Left lobe of liver (tissue), 2 donors: ENCODE measurements around the gene MBD3L3. TPM values are rescaled to one million over a fixed set of nuclear protein-coding genes. Genes with fewer than 3 reads are reported as not detected.
"Not testable (repeated sequence)": the region's sequence is repeated elsewhere in the genome, so short reads cannot be mapped to it uniquely, and the experiment has no call there.

Experiments
- ATAC-seq: fragments of 200-7000 bp; cut with Tn5 transposase; one replicate; pipeline ENCODE4 v1.9.1; 2020; ENCODE audit warnings: mild to moderate bottlenecking, moderate library complexity
- DNase-seq: peaks from one replicate; pipeline ENCODE4 v3.0.0-alpha.2; 2020; ENCODE audit warnings: low spot score
- total RNA-seq: library from RNA; stranded (reverse); gene quantifications from one replicate; pipeline ENCODE4 v1.2.1, GENCODE V29; 2021
- donor health status: DM: no; HTN: no; CAD: no; lungs with moderate emphysema.
- donor health status: DM: no; HTN: yes; CAD: no.

The MBD3L3 gene
- not detected for total RNA-seq

DNA sequence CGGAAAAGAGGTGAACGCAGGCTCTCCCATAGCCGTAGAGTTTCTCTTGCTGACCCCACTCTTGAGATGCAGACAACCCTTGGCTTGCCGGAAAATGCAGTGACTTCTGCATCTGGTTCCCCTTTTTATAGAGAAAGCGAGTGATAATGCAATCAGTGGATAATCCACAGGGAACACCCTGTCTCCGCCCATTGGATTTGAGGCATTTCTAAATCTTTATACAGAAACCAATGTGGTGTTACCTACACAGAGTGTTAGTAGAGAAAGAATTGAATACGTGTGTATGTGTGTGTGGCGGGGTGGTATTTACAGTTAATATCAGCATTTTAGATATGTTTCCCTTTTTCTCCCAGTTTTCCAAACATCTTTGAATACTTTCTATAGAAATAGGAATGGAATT lies at the start of gene MBD3L3:
Gene MBD3L3, minus strand, starts transcription at position 101 of the 400 bp plus-strand sequence. Its CDS starts 71 bp downstream, at position 30.
- not testable (repeated sequence) for DNase-seq, ATAC-seq

DNA sequence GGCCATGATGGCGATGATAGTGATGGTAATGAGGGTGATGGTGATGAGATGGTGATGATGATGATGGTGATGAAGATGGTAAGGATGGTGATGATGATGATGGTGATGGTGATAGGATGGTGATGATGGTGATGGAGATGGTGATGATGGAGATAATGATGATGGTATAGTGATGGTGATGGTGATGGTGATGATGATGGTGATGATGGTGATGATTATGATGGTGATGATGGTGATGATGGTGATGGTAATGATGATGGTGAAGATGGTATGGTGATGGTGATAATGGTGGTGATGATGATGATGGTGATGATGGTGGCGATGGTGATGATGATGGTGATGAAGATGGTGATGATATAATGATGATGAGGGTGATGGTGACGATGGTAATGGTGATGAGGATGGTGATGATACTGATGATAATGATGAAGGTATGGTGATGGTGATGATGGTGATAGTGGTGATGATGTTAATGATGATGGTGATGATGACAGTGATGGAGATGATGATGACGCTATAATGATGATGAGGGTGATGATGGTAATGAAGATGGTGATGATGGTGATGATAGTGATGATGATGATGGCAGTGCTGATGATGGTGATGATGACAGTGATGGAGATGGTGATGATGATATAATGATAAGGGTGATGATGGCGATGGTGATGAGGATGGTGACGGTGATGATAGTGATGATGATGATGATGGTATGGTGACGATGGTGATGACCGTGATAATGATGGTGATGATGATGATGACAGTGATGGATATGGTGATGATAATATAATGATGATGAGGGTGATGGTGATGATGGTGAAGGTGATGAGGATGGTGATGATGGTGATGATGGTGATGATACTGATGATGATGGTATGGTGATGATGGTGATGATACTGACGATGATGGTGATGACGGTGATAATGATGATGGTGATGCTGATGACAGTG lies 48.5 kb upstream of the MBD3L3 start:
- no peak for ATAC-seq
- DNase-seq = no peak

DNA sequence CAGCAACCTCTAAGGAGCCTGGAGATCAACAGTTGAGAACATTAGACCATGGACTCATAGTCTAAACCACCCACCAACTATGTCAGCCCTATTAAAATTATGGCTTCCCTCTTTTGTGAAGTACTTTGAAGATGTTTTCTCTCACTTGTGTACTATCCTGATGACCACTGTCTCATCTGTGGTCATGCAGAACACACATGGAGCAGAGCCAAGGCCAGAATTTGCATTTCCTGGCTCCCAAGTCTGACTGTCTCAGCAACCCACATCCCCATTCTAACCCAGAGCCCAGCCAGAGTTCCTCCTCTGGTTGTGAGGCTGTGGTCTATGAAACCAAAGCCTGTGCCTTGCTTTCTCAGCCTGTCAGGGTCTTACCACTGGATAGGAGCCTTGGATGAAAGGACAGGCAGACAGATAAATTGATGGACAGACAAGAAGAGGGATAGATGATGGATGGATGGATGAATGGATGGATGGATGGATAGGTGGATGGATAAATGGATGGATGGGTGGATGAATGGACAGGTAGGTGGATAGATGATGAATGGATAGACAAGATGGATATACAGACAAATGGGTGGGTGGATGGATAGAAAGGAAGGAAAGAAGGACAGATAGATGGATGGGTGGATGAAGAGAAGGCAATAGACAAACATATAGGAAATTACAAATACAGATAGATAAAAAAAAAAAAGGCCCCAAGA lies 46.4 kb upstream of the MBD3L3 start:
- ATAC-seq (peak; percentile 26), DNase-seq (no peak)

DNA sequence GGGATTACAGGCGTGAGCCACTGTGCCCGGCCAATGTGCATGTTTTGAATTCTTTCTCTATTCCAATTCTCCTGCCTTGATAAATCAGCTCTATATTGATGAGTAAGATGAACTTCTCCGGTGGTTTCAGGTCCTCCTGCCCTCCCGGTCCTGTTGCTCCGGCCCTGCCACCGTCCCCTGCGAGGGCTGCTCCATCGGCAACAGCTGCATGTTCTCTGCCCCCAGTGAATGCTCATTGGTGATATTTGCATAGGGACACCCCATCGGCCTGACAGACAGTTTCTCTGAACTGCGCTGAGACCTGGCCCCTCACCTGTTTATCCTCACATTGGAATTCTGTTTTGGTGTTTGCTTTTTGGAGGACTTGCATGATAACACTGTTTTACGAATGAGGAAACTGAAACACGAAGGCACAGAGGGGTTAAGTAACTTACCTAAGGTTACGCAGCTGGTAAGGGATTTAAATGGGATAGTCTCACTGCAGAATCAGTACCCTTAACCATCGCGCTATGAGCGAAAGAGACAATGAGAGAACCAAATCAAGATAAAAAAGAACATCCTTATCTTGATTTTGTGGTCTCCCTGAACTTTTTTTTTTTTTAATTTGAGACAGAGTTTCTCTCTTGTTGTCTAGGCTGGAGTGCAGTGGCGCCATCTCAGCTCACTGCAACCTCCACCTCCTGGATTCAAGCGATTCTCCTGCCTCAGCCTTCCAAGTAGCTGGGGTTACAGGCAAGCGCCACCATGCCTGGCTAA lies 43.2 kb upstream of the MBD3L3 start:
- ATAC-seq (no peak), DNase-seq (no peak)

DNA sequence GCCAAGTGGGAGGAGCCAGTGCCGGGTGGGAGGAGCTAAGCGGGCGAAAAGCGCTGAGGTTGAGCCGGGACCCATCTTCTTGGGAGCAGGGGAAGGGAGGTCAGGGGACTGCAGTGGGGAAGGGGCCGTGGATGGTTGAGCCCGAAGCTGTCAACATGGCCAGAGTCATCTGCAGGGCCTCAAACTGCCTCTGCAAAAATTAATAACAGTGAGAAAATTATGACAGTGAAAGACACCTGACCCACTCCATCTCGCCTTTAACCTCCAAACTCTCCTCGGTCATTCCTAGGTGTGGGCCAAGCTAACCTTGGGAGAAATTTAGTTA lies 41.1 kb upstream of the MBD3L3 start:
- DNase-seq (no peak), ATAC-seq (no peak)

DNA sequence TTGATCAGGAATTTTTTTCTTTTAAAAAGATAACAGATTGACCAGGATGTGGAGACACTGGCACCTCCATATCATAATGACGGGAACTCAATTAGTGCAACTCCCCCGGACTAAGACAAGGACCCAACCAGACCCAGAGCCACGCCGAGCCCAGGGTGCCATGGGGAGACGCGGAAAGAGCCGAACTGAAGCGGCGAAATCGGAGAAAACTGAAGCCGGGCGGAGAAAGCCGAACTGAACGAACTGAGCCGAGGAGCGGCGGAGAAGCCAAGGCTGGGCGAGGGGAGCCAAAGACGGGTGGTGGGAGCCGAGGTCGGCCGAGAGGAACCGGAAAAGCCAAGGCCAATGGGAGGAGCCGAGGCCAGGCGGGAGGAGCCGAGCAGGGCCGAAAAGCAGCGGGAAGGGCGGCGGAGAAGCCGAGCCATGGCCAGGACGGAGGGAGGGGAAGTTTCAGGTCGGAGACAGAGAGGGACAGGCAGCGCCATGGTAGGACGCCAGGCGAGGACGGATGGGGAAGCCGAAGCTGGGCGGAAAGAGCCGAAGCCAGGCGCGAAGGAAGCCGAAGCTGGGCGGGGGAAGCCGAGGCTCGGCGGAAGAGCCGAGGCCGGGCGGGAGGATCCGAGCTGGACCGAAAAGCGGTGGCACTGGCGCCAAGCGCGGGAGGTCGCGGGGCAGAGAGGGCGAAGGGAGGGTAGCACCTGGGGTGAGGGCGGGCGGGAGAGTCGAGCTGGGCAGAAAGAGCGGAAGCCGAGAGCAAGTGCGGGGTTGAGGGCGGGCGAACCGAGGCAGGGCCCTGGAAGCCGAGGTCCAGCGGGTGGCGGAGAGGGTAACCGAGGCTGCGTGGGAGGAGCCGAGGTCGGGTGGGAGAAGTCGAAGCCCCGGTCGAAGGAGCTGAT lies 40.5 kb upstream of the MBD3L3 start:
- ATAC-seq (peak; percentile 92), DNase-seq (peak; percentile 92)

DNA sequence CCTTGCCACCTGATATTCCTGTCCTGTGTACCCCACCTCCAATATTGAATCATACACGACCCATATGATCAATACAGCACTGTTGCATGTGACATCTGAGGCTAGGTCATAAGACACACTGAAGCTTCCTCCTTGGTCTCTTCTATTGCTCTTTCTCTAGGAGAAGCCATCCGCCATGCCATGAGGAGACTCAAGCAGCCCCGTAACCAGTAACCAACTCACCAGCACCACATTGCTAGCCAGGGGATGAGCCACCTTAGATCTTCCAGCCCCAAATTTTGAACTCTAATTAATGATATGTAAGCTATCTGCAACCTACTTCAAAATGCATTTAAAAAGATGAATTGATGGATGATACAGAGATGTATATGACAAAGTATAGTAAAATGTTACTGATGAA lies 39.6 kb upstream of the MBD3L3 start:
- ATAC-seq (no peak), DNase-seq (no peak)

DNA sequence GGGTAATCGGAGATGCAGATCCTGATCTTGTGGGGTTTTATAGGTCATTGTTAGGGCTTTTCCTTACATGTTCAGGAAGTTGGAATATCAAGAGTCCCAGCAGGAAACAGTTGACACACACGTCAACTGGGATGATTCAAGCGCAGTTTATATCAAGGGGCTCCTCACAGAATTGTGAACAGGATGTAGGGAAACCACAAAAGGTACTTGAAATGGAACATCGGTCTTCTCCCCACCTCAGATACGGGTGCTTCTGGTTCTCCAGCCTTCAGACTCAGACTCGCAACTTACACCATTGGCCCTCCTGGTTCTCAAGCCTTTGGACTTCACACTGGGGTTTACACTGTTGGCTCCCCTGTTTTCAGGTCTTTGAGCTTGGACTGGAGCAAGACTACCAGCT lies 30.5 kb upstream of the MBD3L3 start:
- no peak for ATAC-seq
- DNase-seq = no peak

DNA sequence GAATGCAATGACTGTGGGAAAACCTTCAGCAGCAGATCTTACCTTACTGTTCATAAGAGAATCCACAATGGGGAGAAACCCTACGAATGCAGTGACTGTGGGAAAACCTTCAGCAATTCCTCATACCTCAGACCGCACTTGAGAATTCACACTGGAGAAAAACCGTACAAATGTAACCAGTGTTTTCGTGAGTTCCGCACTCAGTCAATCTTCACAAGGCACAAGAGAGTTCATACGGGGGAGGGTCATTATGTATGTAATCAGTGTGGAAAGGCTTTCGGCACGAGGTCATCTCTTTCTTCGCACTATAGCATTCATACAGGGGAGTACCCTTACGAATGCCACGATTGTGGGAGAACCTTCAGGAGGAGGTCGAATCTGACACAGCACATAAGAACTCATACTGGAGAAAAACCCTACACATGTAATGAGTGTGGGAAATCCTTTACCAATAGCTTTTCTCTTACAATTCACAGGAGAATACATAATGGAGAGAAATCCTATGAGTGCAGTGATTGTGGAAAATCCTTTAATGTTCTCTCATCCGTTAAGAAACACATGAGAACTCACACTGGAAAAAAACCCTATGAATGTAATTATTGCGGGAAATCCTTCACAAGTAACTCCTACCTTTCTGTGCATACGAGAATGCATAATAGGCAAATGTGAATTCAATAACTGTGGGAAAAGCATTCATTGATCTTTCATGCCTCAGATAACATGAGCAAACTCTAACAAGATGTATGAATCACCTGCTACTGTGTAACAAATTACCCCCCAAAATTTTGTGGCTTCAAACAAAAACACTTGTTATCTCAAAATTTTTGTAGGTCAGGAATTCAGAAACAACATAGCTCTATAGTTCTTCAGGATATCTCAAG lies 24.8 kb upstream of the MBD3L3 start:
- DNase-seq = no peak
- no peak for ATAC-seq

DNA sequence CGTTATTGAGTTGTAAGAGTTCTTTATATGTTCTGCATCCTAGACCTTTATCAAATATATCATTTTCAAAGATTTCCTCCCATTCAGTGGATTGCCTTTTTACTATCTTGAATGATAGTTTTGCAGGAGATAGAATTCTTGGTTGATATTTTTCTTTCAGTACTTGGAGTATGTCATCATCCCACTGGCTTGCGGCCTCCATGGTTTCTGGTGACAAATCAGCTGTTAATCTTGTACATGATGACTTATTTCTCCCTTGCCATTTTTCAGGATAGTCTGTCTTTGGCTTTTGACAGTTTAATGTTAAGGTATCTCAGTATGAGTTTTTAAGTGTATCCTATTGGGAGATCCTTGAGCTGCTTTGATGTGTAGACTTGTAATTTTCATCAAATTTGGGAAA lies 19.5 kb upstream of the MBD3L3 start:
- DNase-seq = no peak
- no peak for ATAC-seq

DNA sequence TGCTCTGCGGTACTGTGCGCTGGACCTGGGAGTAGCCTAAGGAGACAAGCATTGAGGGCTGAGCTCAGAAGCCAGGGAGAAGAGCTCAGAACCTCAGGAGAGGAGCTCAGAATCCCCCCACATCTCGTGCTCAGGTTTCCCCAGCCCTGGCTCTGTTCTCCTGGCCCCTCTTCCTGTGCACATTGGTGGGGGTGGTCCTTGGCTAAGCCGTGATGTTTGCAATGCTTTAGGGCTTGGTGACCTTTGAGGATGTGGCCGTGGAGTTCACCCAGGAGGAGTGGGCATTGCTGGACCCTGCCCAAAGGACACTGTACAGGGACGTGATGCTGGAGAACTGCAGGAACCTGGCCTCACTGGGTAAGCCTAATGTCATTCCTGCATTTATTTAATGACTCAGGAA lies 17.7 kb upstream of the MBD3L3 start:
- no peak for DNase-seq
- no peak for ATAC-seq

DNA sequence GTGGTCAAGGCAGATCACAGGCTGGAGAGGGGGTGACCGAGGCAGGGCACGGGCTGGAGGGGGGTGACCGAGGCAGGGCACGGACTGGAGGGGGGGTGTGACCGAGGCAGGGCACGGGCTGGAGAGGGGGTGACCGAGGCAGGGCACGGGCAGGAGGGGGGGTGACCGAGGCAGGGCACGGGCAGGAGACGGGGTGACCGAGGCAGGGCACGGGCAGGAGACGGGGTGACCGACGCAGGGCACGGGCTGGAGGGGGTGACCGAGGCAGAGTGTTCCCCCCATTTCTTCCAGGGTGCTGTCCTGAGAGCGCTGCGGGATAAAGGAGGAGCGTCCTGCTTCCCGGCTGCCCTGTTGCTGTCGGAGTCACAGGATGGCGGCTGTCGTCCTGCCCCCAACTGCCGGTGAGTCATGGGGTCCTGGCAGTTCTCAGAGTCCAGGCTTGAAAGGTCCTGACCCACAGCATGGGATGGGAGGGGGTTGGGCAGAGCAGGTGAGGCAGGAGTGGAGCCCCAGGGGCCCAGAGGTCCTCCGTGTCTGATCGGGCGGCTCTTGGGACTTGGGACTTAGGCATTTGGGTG lies 16.3 kb upstream of the MBD3L3 start:
- ATAC-seq = no peak
- no peak for DNase-seq

DNA sequence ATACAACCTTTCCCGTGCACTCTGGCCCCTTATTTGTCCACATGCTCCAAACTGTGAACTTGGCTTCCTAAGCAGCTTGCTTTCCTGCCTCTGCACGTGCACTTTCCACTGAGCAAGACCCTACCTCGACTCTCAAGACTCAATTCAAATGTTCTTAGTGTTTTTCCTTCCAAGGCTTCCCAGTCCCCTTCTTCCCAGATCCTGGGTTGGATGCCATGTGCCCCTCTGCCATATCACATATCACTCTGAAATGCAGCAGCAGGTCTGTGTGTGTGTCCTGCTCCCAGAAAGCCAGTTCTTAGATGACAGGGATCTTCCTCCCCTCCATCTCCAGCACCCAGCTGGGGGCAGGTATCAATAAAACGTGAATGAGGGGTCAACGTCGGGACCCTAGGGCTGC lies 14.1 kb upstream of the MBD3L3 start:
- DNase-seq (no peak), ATAC-seq (no peak)

DNA sequence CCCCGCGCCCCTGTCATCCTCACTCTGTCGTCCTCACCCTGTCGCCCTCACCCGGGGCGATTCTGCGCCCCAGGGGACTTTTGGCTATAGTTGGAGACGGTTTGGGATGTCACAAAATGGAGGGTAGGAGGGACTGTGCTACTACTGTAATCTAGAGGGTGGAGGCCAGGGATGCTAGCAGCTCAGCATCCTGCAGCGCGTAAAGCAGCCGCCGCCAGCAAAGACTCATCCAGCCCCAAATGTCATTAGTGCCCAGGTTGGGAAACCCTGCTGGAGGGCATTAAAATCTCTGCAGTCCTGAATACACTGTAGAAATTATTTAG lies 11.4 kb upstream of the MBD3L3 start:
- DNase-seq (no peak), ATAC-seq (no peak)

DNA sequence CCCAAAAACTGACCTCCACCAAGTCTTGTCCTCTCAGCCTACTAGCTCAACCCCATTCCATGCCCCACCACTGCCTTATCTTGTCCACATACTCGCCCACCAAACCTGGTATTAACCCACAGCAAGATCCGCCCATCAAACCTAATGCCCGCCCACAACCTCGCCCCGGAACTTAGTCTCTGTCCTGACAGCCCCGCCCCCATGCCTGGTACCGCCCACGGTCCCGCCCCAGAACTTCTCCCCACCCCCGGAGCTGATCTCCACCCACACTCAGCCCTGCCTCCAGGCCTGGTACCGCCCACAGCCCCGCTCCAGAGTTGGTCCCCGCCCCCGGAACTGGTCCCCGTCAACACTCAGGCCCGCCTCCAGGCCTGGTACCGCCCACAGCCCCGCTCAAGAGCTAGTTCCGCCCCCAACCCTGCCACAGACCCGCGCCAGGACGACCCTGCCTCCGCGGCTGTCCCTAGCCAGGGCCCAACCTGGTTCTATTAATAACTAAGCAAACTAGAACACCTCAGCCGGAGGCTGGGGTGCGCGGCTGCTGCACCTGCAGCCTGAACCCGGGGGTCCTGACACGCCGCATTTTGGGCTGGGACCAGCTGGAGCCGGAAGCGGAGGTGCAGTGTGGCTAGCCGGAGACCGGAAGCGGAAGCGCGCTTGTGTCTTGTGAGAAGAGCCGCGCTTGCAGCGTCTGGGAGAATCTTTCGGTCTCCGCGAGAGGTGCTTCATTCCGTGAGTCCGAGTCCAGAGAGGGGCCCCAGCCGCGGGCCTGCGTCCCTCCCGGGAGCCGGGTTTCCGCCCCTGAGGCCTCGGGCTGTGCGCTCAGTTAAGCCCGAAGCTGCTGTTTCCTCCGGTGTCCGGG lies 10.8 kb upstream of the MBD3L3 start, which contains the start of gene ZNF557:
Gene ZNF557, plus strand, starts transcription at position 662 of the 862 bp plus-strand sequence. CDS start 5,372 bp downstream, outside the sequence.
- peak; percentile 98 for ATAC-seq
- DNase-seq = peak; percentile 99

DNA sequence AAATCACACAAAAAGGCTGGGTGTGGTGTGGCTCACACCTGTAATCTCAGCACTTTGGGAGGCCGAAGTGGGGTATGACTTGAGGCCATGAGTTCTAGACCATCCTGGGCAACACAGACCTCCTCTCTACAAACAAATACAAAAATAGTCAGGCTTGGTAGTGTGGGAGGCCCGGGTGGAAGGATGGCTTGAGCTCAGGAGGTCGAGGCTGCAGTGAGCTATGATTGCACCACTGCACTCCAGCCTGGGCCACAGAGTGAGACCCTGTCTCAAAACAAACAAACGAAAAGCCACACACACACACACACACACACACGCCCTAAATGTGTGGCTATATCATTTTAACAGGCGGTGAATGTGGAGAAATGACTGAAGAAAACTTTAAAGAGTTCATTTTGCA lies 10.1 kb upstream of the MBD3L3 start:
- DNase-seq (no peak), ATAC-seq (no peak)

DNA sequence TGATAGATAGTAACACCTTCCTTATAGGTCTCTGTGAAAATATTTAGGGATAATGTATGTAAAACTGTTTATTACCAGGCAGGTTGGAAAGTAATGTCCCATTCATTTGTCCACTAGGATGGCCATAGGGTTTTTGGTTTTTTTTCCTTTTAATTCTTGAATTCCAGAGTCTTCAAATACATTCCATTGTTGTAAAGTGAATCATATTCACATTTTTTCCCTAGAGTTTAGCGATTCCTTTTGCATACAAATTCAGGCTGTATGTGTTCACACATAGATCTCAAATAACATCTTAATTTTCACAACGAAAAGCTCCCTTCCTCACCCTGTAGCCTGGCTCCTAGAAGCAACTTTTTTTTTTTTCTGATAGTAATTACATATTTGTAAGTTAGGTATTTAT lies 9.2 kb upstream of the MBD3L3 start:
- DNase-seq = no peak
- no peak for ATAC-seq

DNA sequence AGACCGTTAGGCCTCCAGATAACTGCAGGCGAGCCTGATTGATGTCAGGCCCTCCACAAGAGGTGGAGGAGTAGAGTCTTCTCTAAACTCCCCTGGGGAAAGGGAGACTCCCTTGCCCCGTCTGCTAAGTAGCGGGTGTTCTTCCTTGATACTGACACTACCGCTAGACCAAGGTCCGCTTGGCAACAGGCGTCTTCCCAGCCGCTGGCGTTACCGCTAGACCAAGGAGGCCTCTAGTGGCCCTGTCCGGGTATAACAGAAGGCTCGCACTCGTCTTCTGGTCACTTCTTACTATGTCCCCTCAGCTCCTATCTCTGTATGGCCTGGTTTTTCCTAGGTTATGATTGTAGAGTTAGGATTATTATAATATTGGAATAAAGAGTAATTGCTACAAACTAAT lies 8.6 kb upstream of the MBD3L3 start:
- ATAC-seq, DNase-seq: not testable (repeated sequence)
